Progenitor cell of endocrine pancreas (in vitro differentiated cells): ENCODE measurements around the gene OBSCN. TPM values are rescaled to one million over a fixed set of nuclear protein-coding genes. Genes with fewer than 3 reads are reported as not detected.

Experiments used
- DNase-seq: peaks from one replicate; pipeline ENCODE4 v3.0.0; 2021; ENCODE audit warnings: low spot score; ENCODE audit not compliant: unreplicated experiment
- H3K27ac Mint-ChIP-seq: 2 replicates; pipeline ENCODE4 v1.8.0; 2021; ENCODE audit warnings: mild to moderate bottlenecking, moderate library complexity, mixed read lengths
- H3K27me3 Mint-ChIP-seq: 2 replicates; pipeline ENCODE4 v1.8.0; 2021; ENCODE audit warnings: mixed read lengths
- H3K36me3 Mint-ChIP-seq: 2 replicates; pipeline ENCODE4 v1.8.0; 2022; ENCODE audit warnings: mixed read lengths; ENCODE audit not compliant: insufficient read depth
- H3K4me1 Mint-ChIP-seq: 2 replicates; pipeline ENCODE4 v1.8.0; 2021; ENCODE audit warnings: low read depth, mixed read lengths
- H3K4me3 Mint-ChIP-seq: 2 replicates; pipeline ENCODE4 v1.8.0; 2021; ENCODE audit warnings: low read depth, mild to moderate bottlenecking, moderate library complexity, mixed read lengths
- H3K9me3 Mint-ChIP-seq: 2 replicates; pipeline ENCODE4 v1.8.0; 2021; ENCODE audit warnings: low read depth, mixed read lengths
- CTCF ChIP-seq: fragments of 200-600 bp; sonication (generic); IDR thresholded peaks from one replicate; pipeline ENCODE4 v1.5.0; 2021; ENCODE audit warnings: antibody characterized with exemption, mild to moderate bottlenecking; ENCODE audit not compliant: unreplicated experiment
- total RNA-seq: library from RNA; stranded (reverse); gene quantifications from 2 replicates; pipeline ENCODE4 v1.2.1, GENCODE V29; 2021

Gene OBSCN
- total RNA-seq, 1 donor from 2014 or later: 57.5 TPM

GRCh38 chr1:228400692-228401454 lies 193.0 kb downstream of the OBSCN start:
- peak overlapping the region; percentile 41 for H3K27ac Mint-ChIP-seq
- no peak for TF ChIP-seq CTCF
- peaks cover 26% of the 10 kb centered on the region for H3K4me1 Mint-ChIP-seq
- no peak for DNase-seq
- peaks cover 11% of the 10 kb centered on the region for H3K36me3 Mint-ChIP-seq
- H3K27me3 Mint-ChIP-seq: no peaks in the 10 kb centered on the region
- no peak overlapping the region for H3K4me3 Mint-ChIP-seq
- H3K9me3 Mint-ChIP-seq: no peaks in the 10 kb centered on the region

DNA sequence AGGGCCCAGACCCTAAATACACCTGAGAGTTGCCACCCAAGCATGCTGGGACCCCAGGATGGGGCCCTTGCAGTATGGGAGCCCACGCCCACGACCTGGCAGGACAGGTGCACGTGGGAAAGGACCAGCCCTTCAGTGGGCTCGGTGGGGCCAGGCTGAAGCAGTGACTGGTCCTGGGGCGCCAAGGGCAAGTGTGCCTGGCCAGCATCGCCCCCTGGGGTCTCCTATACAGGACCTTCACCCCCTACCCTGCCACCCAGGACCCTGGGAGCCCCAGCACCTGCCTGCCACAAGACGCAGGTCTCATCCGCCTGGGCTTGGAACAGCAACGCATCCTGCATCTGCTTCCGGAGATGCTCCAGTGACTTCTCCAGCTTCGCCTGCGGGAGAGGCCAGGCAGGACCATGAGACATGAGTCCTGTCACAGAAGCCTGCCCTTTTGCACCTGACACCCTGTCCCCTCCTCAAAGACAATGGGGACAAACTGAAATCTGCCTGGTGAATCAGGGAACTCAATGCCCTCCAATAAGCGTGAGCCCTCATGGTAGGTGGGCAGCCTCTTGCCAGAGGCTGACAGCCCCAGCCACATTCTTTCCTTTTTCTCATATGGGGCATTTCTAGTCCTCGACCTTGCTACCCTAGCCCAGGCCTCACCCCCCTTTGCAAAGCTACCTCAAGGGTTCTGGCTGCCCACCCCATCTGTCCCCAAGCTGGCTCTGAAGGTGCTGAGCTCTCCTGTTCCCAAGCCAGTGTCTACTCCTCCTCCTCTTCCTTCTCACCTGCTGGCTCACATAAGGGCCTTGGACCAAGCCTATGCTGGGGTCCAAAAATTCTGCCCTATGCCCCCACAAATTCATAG lies 194.2 kb downstream of the OBSCN start:
- DNase-seq: no peak
- no peak for TF ChIP-seq CTCF
- Mint-ChIP-seq H3K27ac (peak overlapping the region; percentile 37), H3K4me1 (peaks cover 26% of the 10 kb centered on the region), H3K9me3 (no peaks in the 10 kb centered on the region), H3K36me3 (peaks cover 10% of the 10 kb centered on the region), H3K27me3 (no peaks in the 10 kb centered on the region), H3K4me3 (no peak overlapping the region)

GRCh38 chr1:228402641-228403025 lies 194.8 kb downstream of the OBSCN start:
- H3K27ac Mint-ChIP-seq: no peak overlapping the region
- no peak for DNase-seq
- no peaks in the 10 kb centered on the region for H3K27me3 Mint-ChIP-seq
- peaks cover 10% of the 10 kb centered on the region for H3K36me3 Mint-ChIP-seq
- H3K4me1 Mint-ChIP-seq: peaks cover 28% of the 10 kb centered on the region
- no peaks in the 10 kb centered on the region for H3K9me3 Mint-ChIP-seq
- no peak overlapping the region for H3K4me3 Mint-ChIP-seq
- no peak for TF ChIP-seq CTCF

DNA sequence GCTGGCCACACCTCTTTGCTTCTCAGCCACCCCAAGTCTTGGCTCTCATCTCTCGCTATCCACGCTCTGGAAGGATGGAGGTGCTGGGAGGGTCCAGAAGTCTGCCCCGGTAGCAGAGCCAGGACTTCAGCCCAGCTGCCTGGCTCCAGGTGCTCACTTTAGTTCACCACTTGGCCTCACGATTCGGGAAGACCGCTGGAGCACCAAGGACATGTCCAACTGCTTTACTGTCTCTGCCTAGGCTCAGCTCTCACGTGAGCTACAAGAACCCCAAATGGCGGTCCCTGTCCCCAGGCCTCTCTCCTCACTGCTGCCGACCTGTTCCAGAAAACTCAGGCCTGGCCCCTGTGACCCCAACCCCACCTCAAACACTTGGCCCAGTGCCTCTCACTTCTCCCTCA lies 195.4 kb downstream of the OBSCN start:
- H3K9me3 Mint-ChIP-seq: no peaks in the 10 kb centered on the region
- H3K4me1 Mint-ChIP-seq: peaks cover 31% of the 10 kb centered on the region
- no peak overlapping the region for H3K4me3 Mint-ChIP-seq
- no peak for DNase-seq
- TF ChIP-seq CTCF: no peak
- peak overlapping the region; percentile 86 for H3K27ac Mint-ChIP-seq
- no peaks in the 10 kb centered on the region for H3K27me3 Mint-ChIP-seq
- peaks cover 9% of the 10 kb centered on the region for H3K36me3 Mint-ChIP-seq

DNA sequence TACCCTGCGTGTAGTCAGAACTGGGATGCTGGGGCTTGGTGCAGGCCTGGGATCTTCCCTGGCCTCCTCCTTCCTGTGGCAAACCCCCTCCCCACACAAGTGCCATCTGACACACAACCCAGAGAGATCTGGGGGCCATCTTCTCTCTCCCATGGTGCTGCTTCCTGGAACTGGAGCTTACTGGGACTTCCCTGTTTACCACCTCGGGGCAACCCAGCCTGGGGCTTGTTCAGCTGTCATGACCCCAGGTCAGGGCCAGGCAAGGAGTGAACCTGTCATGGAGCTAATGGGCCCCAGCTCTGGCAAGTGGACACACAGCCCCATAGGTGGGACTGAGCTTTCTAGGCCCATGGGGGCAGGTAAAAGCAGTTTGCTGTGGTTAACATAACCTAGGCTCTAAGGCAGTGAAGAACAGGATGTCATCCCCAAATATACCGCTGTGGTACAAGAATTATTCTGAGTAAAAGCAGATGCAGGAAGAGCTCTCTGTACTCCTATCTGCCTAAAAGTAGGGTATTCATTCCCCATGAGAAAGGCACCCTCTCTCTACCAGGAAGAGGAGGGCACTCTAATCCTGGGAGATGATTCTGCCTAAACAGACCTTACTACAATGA lies 196.4 kb downstream of the OBSCN start:
- no peak overlapping the region for H3K27ac Mint-ChIP-seq
- DNase-seq: no peak
- no peaks in the 10 kb centered on the region for H3K9me3 Mint-ChIP-seq
- no peaks in the 10 kb centered on the region for H3K27me3 Mint-ChIP-seq
- peaks cover 9% of the 10 kb centered on the region for H3K36me3 Mint-ChIP-seq
- H3K4me1 Mint-ChIP-seq: peaks cover 31% of the 10 kb centered on the region
- H3K4me3 Mint-ChIP-seq: peak overlapping the region; percentile 90
- no peak for TF ChIP-seq CTCF
